SK-N-SH (cell line): ENCODE data around the gene CTU1.

Experiments
- CTCF ChIP-seq: fragments of 200-600 bp; sonication (generic); IDR thresholded peaks from 2 replicates; pipeline ENCODE4 v1.6.1; 2017; ENCODE audit warnings: antibody characterized with exemption, mild to moderate bottlenecking, moderate library complexity
- MAX ChIP-seq: IDR thresholded peaks from 2 replicates; pipeline ENCODE4 v1.4.0; 2012; ENCODE audit warnings: low read depth
- REST ChIP-seq: IDR thresholded peaks from 2 replicates; pipeline ENCODE4 v1.6.1; 2012; ENCODE audit warnings: mild to moderate bottlenecking, low read depth, low read length, moderate library complexity
- USF2 ChIP-seq: fragments of 150-350 bp; IDR thresholded peaks from 2 replicates; pipeline ENCODE4 v1.6.1; 2017; ENCODE audit warnings: antibody characterized with exemption, low read length, low read depth, borderline replicate concordance

GRCh38 chr19:51084505-51084904, 23.7 kb downstream of the CTU1 start:
- TF ChIP-seq REST = no peak
- no peak for TF ChIP-seq MAX
- TF ChIP-seq CTCF = no peak
- no peak for TF ChIP-seq USF2
